ENCODE results near the gene PNO1. TPM values are rescaled to one million over a fixed set of nuclear protein-coding genes. Genes with fewer than 3 reads are reported as not detected.

PNO1 gene
- total RNA-seq, 1 donor from 2014 or later, result 15.0 TPM

- no peak for DNase-seq
Observed at GRCh38 chr2:68195096-68195495, 37.4 kb downstream of the PNO1 start.

- DNase-seq, result no peak
Observed at GRCh38 chr2:68196120-68196716, 38.5 kb downstream of the PNO1 start.

GRCh38 chr2:68200157-68200787 is 42.6 kb downstream of the PNO1 start:
- DNase-seq, result no peak

- DNase-seq, result no peak
Observed at GRCh38 chr2:68203587-68203986, 45.9 kb downstream of the PNO1 start.

GRCh38 chr2:68206793-68207192 is 49.1 kb downstream of the PNO1 start:
- no peak for DNase-seq

- DNase-seq, result no peak
Observed at GRCh38 chr2:68214381-68214780, 56.7 kb downstream of the PNO1 start.

GRCh38 chr2:68216454-68217310 is 59.0 kb downstream of the PNO1 start:
- no peak for DNase-seq

GRCh38 chr2:68217729-68218128 is 60.0 kb downstream of the PNO1 start:
- DNase-seq, result no peak

GRCh38 chr2:68218343-68218901 is 60.7 kb downstream of the PNO1 start:
- DNase-seq, result no peak

GRCh38 chr2:68222287-68222686 is 64.6 kb downstream of the PNO1 start:
- DNase-seq, result no peak

- DNase-seq, result no peak
Observed at GRCh38 chr2:68223419-68223818, 65.7 kb downstream of the PNO1 start.

- DNase-seq, result no peak
Observed at GRCh38 chr2:68225119-68225632, 67.5 kb downstream of the PNO1 start.

Other genes starting within 250 kb of the PNO1 start
- 30.6 TPM for gene C1D, start 94.9 kb upstream of the PNO1 start, total RNA-seq
- 67.7 TPM for gene PPP3R1, start 94.6 kb downstream of the PNO1 start, total RNA-seq
- gene CNRIP1, start 162.1 kb downstream of the PNO1 start, total RNA-seq, result 74.2 TPM
- gene PLEK, start 207.4 kb downstream of the PNO1 start, total RNA-seq, result 3.0 TPM

Measured in occipital lobe (tissue), 2 donors.